Measurements from ENCODE around the gene TUBGCP6.

DNA sequence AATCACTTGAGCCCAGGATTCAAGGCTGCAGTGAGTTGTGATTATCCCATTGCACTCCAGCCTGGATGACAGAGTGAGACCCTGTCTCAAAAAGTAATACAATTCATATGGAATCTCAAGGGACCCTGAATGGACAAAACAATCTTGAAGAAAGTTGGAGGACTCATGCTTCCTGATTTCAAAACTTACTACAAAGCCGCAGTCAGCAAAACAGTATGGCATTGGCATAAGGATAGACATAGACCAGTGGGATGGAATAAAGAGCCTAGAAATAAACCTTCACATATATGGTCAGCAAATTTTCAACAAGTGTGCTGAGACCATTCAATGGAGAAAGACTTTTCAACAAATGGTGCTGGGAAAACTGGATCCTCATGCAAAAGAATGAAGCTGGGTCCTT lies 41.5 kb downstream of the TUBGCP6 start:
- TF ChIP-seq REST (IDR thresholded peaks at IDR 0.05; ENCODE audit: low read depth) (no peak), JUND (IDR thresholded peaks at IDR 0.05) (no peak), ZNF274 (IDR thresholded peaks at IDR 0.05; ENCODE audit: low read depth, low read length) (no peak), ZFX (IDR thresholded peaks at IDR 0.05) (no peak), POLR2A (IDR thresholded peaks at IDR 0.05; ENCODE audit: borderline replicate concordance, extremely low read depth, insufficient read depth, insufficient read length) (no peak), YY1 (IDR thresholded peaks at IDR 0.05; ENCODE audit: extremely low read depth, insufficient replicate concordance, low read depth, low read length) (no peak), POLR2AphosphoS5 (IDR thresholded peaks at IDR 0.05; ENCODE audit: low read depth, low read length) (no peak), RAD21 (IDR thresholded peaks at IDR 0.05; ENCODE audit: low read depth) (no peak)
- TF ChIP-seq, protein P1, sequence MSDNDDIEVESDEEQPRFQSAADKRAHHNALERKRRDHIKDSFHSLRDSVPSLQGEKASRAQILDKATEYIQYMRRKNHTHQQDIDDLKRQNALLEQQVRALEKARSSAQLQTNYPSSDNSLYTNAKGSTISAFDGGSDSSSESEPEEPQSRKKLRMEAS (IDR thresholded peaks at IDR 0.05), result no peak
- TF ChIP-seq, protein P2, sequence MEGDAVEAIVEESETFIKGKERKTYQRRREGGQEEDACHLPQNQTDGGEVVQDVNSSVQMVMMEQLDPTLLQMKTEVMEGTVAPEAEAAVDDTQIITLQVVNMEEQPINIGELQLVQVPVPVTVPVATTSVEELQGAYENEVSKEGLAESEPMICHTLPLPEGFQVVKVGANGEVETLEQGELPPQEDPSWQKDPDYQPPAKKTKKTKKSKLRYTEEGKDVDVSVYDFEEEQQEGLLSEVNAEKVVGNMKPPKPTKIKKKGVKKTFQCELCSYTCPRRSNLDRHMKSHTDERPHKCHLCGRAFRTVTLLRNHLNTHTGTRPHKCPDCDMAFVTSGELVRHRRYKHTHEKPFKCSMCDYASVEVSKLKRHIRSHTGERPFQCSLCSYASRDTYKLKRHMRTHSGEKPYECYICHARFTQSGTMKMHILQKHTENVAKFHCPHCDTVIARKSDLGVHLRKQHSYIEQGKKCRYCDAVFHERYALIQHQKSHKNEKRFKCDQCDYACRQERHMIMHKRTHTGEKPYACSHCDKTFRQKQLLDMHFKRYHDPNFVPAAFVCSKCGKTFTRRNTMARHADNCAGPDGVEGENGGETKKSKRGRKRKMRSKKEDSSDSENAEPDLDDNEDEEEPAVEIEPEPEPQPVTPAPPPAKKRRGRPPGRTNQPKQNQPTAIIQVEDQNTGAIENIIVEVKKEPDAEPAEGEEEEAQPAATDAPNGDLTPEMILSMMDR (IDR thresholded peaks at IDR 0.05 in 2 of 3, conservative IDR thresholded peaks at IDR 0.05 in 1 of 3; ENCODE audit: borderline replicate concordance in 1 of 3, insufficient read depth in 1 of 3, low read depth in 2 of 3, low read length in 2 of 3), result no peak
- TF ChIP-seq, protein P3, sequence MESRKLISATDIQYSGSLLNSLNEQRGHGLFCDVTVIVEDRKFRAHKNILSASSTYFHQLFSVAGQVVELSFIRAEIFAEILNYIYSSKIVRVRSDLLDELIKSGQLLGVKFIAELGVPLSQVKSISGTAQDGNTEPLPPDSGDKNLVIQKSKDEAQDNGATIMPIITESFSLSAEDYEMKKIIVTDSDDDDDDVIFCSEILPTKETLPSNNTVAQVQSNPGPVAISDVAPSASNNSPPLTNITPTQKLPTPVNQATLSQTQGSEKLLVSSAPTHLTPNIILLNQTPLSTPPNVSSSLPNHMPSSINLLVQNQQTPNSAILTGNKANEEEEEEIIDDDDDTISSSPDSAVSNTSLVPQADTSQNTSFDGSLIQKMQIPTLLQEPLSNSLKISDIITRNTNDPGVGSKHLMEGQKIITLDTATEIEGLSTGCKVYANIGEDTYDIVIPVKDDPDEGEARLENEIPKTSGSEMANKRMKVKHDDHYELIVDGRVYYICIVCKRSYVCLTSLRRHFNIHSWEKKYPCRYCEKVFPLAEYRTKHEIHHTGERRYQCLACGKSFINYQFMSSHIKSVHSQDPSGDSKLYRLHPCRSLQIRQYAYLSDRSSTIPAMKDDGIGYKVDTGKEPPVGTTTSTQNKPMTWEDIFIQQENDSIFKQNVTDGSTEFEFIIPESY (IDR thresholded peaks at IDR 0.05; ENCODE audit: extremely low read depth, insufficient replicate concordance, low read length), result no peak

Data from HCT116 (cell line).